Fibroblast of skin of left biceps (primary cell): ENCODE data around the gene TOMM22.
A peak's percentile ranks its signal among the peaks of the same experiment; 100 is the strongest.

ENCODE experiments used
- DNase-seq, 2 experiments: peaks; one replicate each; pipeline ENCODE4 v3.0.0-alpha.2; 2013; ENCODE audit warnings: low read depth in 2 of 2

Gene TOMM22

GRCh38 chr22:38696606-38697424 is 15.1 kb downstream of the TOMM22 start:
- DNase-seq: no peak

GRCh38 chr22:38697425-38698089 is 15.8 kb downstream of the TOMM22 start:
- no peak for DNase-seq

GRCh38 chr22:38698407-38699094 is 16.8 kb downstream of the TOMM22 start:
- no peak for DNase-seq

GRCh38 chr22:38699143-38699542 is 17.4 kb downstream of the TOMM22 start:
- DNase-seq: no peak

GRCh38 chr22:38699784-38700183 is 18.0 kb downstream of the TOMM22 start:
- no peak for DNase-seq

GRCh38 chr22:38700270-38700788 is 18.6 kb downstream of the TOMM22 start:
- DNase-seq: no peak

- DNase-seq: peak; percentile 82 to 84
Observed at GRCh38 chr22:38700789-38701628, 19.3 kb downstream of the TOMM22 start, which contains the start of gene JOSD1. JOSD1 (minus strand) TSS chr22:38700943; CDS start chr22:38699987, 956 bp downstream.

GRCh38 chr22:38704654-38705234 is 23.0 kb downstream of the TOMM22 start:
- no peak for DNase-seq

- peak; percentile 100 for DNase-seq
Observed at GRCh38 chr22:38705235-38706100, 23.7 kb downstream of the TOMM22 start, which contains the start of gene GTPBP1. GTPBP1 (plus strand) TSS chr22:38705944; CDS start chr22:38705956, 12 bp downstream.

- DNase-seq: no peak
Observed at GRCh38 chr22:38706101-38706900, 24.5 kb downstream of the TOMM22 start.

GRCh38 chr22:38706901-38707195 is 25.1 kb downstream of the TOMM22 start:
- DNase-seq: no peak

GRCh38 chr22:38707346-38707745 is 25.6 kb downstream of the TOMM22 start:
- no peak for DNase-seq

- DNase-seq: no peak
Observed at GRCh38 chr22:38707984-38708383, 26.2 kb downstream of the TOMM22 start.

GRCh38 chr22:38709306-38709705 is 27.5 kb downstream of the TOMM22 start:
- DNase-seq: no peak

- no peak for DNase-seq
Observed at GRCh38 chr22:38710351-38710750, 28.6 kb downstream of the TOMM22 start.

GRCh38 chr22:38710866-38711265 is 29.1 kb downstream of the TOMM22 start:
- no peak for DNase-seq

GRCh38 chr22:38712486-38713207 is 30.9 kb downstream of the TOMM22 start:
- no peak for DNase-seq

GRCh38 chr22:38713921-38714320 is 32.2 kb downstream of the TOMM22 start:
- no peak for DNase-seq
